ENCODE measurements around the gene PADI1. TPM values are rescaled to one million over a fixed set of nuclear protein-coding genes. Genes with fewer than 3 reads are reported as not detected.

Gene PADI1
- total RNA-seq, 2 experiments from 2014 or later: not detected

- no peak for TF ChIP-seq CTCF (conservative IDR thresholded peaks at IDR 0.05; ENCODE audit: low read length)
- no peak for TF ChIP-seq EZH2phosphoT487 (IDR thresholded peaks at IDR 0.05; ENCODE audit: borderline replicate concordance, low read depth, low read length)
- POLR2A ChIA-PET: no interaction called here
Observed at GRCh38 chr1:17184161-17184665, 20.7 kb upstream of the PADI1 start.

GRCh38 chr1:17184822-17185484 lies 20.0 kb upstream of the PADI1 start:
- Histone ChIP-seq H4K20me1 (ENCODE audit: insufficient read depth, low read length) (no peaks in the 10 kb centered on the region), H3K79me2 (ENCODE audit: insufficient read depth, low read depth, low read length) (no peaks in the 10 kb centered on the region), H3K4me3 (ENCODE audit: low read depth, low read length, poor library complexity, severe bottlenecking) (no peak overlapping the region), H2AFZ (ENCODE audit: low read length) (no peak overlapping the region), H3K9me2 (ENCODE audit: insufficient read depth, low read length) (no peaks in the 10 kb centered on the region), H3K9me3 (ENCODE audit: low read length) (peaks cover 7% of the 10 kb centered on the region), H3K27ac (ENCODE audit: low read depth, low read length, poor library complexity, severe bottlenecking) (no peak overlapping the region), H3K4me1 (ENCODE audit: insufficient read depth, low read length, poor library complexity, severe bottlenecking) (peaks cover 9% of the 10 kb centered on the region), H3K36me3 (ENCODE audit: insufficient read depth, low read length) (no peaks in the 10 kb centered on the region), H3K4me2 (ENCODE audit: low read length) (no peak overlapping the region)
- intact Hi-C loops (cut with micrococcal nuclease; ENCODE audit: unreplicated experiment): no loop called here
- no peak for DNase-seq (ENCODE audit: low spot score)
- no peak for TF ChIP-seq EZH2phosphoT487 (IDR thresholded peaks at IDR 0.05; ENCODE audit: borderline replicate concordance, low read depth, low read length)
- TF ChIP-seq CTCF (conservative IDR thresholded peaks at IDR 0.05; ENCODE audit: low read length): no peak
- BruUV-seq (replicated peaks): no TSS peak
- ChIA-PET CTCF (ENCODE audit: unreplicated experiment) (no interaction called here), POLR2A (no interaction called here)

More at GRCh38 chr1:17184161-17184665, 20.7 kb upstream of the PADI1 start:
- no peaks in the 10 kb centered on the region for H3K36me3 ChIP-seq (ENCODE audit: insufficient read depth, low read length)
- no peak for DNase-seq (ENCODE audit: low spot score)
- intact Hi-C loops (cut with micrococcal nuclease; ENCODE audit: unreplicated experiment): no loop called here
- H3K4me3 ChIP-seq (ENCODE audit: low read depth, low read length, poor library complexity, severe bottlenecking): no peak overlapping the region
- no peak overlapping the region for H2AFZ ChIP-seq (ENCODE audit: low read length)
- no peaks in the 10 kb centered on the region for H4K20me1 ChIP-seq (ENCODE audit: insufficient read depth, low read length)
- no TSS peak for BruUV-seq (replicated peaks)
- H3K9me3 ChIP-seq (ENCODE audit: low read length): peaks cover 7% of the 10 kb centered on the region
- CTCF ChIA-PET (ENCODE audit: unreplicated experiment): interaction anchor here (0.7 kb wide), 1 partner anchor 1979 kb away, joined by 5 read pairs; no protein-coding TSS in a partner anchor
- peaks cover 9% of the 10 kb centered on the region for H3K4me1 ChIP-seq (ENCODE audit: insufficient read depth, low read length, poor library complexity, severe bottlenecking)
- H3K9me2 ChIP-seq (ENCODE audit: insufficient read depth, low read length): no peaks in the 10 kb centered on the region
- H3K79me2 ChIP-seq (ENCODE audit: insufficient read depth, low read depth, low read length): no peaks in the 10 kb centered on the region
- no peak overlapping the region for H3K4me2 ChIP-seq (ENCODE audit: low read length)
- no peak overlapping the region for H3K27ac ChIP-seq (ENCODE audit: low read depth, low read length, poor library complexity, severe bottlenecking)

GRCh38 chr1:17185485-17185860 lies 19.5 kb upstream of the PADI1 start:
- no TSS peak for BruUV-seq (replicated peaks)
- no peak for TF ChIP-seq EZH2phosphoT487 (IDR thresholded peaks at IDR 0.05; ENCODE audit: borderline replicate concordance, low read depth, low read length)
- no peak for TF ChIP-seq CTCF (conservative IDR thresholded peaks at IDR 0.05; ENCODE audit: low read length)
- H4K20me1 ChIP-seq (ENCODE audit: insufficient read depth, low read length): no peaks in the 10 kb centered on the region
- no peak overlapping the region for H3K4me2 ChIP-seq (ENCODE audit: low read length)
- no peaks in the 10 kb centered on the region for H3K9me2 ChIP-seq (ENCODE audit: insufficient read depth, low read length)
- DNase-seq (ENCODE audit: low spot score): no peak
- no peaks in the 10 kb centered on the region for H3K36me3 ChIP-seq (ENCODE audit: insufficient read depth, low read length)
- ChIA-PET CTCF (ENCODE audit: unreplicated experiment) (no interaction called here), POLR2A (no interaction called here)
- no peak overlapping the region for H2AFZ ChIP-seq (ENCODE audit: low read length)
- intact Hi-C loops (cut with micrococcal nuclease; ENCODE audit: unreplicated experiment): no loop called here
- H3K79me2 ChIP-seq (ENCODE audit: insufficient read depth, low read depth, low read length): no peaks in the 10 kb centered on the region
- H3K27ac ChIP-seq (ENCODE audit: low read depth, low read length, poor library complexity, severe bottlenecking): no peak overlapping the region
- H3K4me3 ChIP-seq (ENCODE audit: low read depth, low read length, poor library complexity, severe bottlenecking): no peak overlapping the region
- H3K4me1 ChIP-seq (ENCODE audit: insufficient read depth, low read length, poor library complexity, severe bottlenecking): peaks cover 9% of the 10 kb centered on the region
- peaks cover 7% of the 10 kb centered on the region for H3K9me3 ChIP-seq (ENCODE audit: low read length)
